Neural cell (in vitro differentiated cells): ENCODE measurements around the gene ST3GAL3.

Experiments used
- EP300 ChIP-seq: fragments of 450-650 bp; conservative IDR thresholded peaks from 2 replicates; pipeline ENCODE4 v1.6.1; 2014; ENCODE audit warnings: antibody characterized with exemption, mild to moderate bottlenecking, moderate library complexity; ENCODE audit not compliant: poor library complexity, severe bottlenecking
- EZH2 ChIP-seq: fragments of 200-600, 300-800 bp; shearing (Covaris generic), sonication (generic); IDR thresholded peaks from 2 replicates; pipeline ENCODE4 v1.6.1; 2014; ENCODE audit warnings: antibody characterized with exemption, low read length, borderline replicate concordance, mild to moderate bottlenecking; ENCODE audit not compliant: insufficient read depth, poor library complexity, severe bottlenecking
- POLR2AphosphoS5 ChIP-seq: IDR thresholded peaks from 2 replicates; pipeline ENCODE4 v1.6.1; 2012
- RAD21 ChIP-seq: fragments of 450-650 bp; conservative IDR thresholded peaks from 2 replicates; pipeline ENCODE4 v1.6.1; 2014; ENCODE audit warnings: antibody characterized with exemption, mild to moderate bottlenecking, moderate library complexity
- TAF1 ChIP-seq: IDR thresholded peaks from 2 replicates; pipeline ENCODE4 v1.6.1; 2012; ENCODE audit warnings: low read depth
- TF ChIP-seq, protein P1 (sequence below): fragments of 450-650 bp; IDR thresholded peaks from 2 replicates; pipeline ENCODE4 v1.5.1; 2014; ENCODE audit warnings: antibody characterized with exemption, mild to moderate bottlenecking, moderate library complexity; ENCODE audit not compliant: poor library complexity, severe bottlenecking
- TF ChIP-seq, protein P2 (sequence below): IDR thresholded peaks from 2 replicates; pipeline ENCODE4 v1.6.1; 2012; ENCODE audit warnings: borderline replicate concordance

DNA sequence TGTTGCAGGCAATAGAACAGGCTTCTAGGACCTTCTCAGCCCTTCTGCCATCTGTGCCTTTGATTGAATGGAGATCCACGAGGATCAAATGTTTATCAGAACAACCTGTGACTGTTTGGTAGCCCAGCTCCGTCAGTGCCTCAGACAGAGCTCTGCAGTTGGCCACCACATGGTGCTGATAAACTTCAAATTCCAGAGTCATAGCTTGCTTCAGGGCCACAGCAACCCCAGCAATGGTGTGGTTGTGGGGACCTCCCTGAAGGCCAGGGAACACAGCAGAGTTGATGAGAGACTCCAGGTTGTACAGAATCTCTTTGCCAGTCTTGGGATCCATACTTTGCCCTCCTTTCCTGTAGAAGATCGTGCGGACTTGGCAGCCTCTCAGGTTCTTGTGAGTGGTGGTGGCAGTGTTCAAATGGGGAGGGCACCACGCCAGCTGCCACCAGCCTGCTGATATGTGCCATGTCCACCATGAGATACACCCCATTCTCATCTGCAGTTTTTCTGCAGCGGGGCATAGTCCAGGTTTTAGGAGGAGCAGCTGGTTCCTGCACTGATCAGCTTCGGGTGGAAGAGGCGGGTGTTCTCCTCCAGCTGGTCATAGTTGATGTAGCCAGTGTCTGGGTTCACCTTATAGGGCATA is 143.4 kb downstream of the ST3GAL3 start:
- TF ChIP-seq POLR2AphosphoS5 (no peak), EZH2 (no peak), RAD21 (no peak), EP300 (no peak), TAF1 (no peak)
- TF ChIP-seq, protein P1, sequence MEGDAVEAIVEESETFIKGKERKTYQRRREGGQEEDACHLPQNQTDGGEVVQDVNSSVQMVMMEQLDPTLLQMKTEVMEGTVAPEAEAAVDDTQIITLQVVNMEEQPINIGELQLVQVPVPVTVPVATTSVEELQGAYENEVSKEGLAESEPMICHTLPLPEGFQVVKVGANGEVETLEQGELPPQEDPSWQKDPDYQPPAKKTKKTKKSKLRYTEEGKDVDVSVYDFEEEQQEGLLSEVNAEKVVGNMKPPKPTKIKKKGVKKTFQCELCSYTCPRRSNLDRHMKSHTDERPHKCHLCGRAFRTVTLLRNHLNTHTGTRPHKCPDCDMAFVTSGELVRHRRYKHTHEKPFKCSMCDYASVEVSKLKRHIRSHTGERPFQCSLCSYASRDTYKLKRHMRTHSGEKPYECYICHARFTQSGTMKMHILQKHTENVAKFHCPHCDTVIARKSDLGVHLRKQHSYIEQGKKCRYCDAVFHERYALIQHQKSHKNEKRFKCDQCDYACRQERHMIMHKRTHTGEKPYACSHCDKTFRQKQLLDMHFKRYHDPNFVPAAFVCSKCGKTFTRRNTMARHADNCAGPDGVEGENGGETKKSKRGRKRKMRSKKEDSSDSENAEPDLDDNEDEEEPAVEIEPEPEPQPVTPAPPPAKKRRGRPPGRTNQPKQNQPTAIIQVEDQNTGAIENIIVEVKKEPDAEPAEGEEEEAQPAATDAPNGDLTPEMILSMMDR = no peak
- TF ChIP-seq, protein P2, sequence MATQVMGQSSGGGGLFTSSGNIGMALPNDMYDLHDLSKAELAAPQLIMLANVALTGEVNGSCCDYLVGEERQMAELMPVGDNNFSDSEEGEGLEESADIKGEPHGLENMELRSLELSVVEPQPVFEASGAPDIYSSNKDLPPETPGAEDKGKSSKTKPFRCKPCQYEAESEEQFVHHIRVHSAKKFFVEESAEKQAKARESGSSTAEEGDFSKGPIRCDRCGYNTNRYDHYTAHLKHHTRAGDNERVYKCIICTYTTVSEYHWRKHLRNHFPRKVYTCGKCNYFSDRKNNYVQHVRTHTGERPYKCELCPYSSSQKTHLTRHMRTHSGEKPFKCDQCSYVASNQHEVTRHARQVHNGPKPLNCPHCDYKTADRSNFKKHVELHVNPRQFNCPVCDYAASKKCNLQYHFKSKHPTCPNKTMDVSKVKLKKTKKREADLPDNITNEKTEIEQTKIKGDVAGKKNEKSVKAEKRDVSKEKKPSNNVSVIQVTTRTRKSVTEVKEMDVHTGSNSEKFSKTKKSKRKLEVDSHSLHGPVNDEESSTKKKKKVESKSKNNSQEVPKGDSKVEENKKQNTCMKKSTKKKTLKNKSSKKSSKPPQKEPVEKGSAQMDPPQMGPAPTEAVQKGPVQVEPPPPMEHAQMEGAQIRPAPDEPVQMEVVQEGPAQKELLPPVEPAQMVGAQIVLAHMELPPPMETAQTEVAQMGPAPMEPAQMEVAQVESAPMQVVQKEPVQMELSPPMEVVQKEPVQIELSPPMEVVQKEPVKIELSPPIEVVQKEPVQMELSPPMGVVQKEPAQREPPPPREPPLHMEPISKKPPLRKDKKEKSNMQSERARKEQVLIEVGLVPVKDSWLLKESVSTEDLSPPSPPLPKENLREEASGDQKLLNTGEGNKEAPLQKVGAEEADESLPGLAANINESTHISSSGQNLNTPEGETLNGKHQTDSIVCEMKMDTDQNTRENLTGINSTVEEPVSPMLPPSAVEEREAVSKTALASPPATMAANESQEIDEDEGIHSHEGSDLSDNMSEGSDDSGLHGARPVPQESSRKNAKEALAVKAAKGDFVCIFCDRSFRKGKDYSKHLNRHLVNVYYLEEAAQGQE = no peak
